ENCODE data around the gene CCDC57. TPM values are rescaled to one million over a fixed set of nuclear protein-coding genes. Genes with fewer than 3 reads are reported as not detected.

Gene CCDC57
- total RNA-seq, 1 experiment from 2014 or later = 31.0 TPM

- no peak overlapping the region for H3K4me3 Mint-ChIP-seq (ENCODE audit: unreplicated experiment)
- H3K27ac Mint-ChIP-seq (ENCODE audit: unreplicated experiment) = no peak overlapping the region
- Histone ChIP-seq H3K27me3 (replicated peaks; ENCODE audit: control insufficient read depth, insufficient read depth, low read length) (no peaks in the 10 kb centered on the region), H3K9me3 (no peaks in the 10 kb centered on the region), H3K4me3 (ENCODE audit: low read depth, low read length) (no peak overlapping the region), H3K36me3 (ENCODE audit: control insufficient read depth, insufficient read depth, low read length) (no peaks in the 10 kb centered on the region), H3K4me1 (no peaks in the 10 kb centered on the region)
- H3K27me3 Mint-ChIP-seq (ENCODE audit: insufficient read depth, unreplicated experiment) = no peaks in the 10 kb centered on the region
- peaks cover 26% of the 10 kb centered on the region for H3K36me3 Mint-ChIP-seq (ENCODE audit: insufficient read depth, unreplicated experiment)
- no peak for TF ChIP-seq CTCF (IDR thresholded peaks at IDR 0.05; ENCODE audit: insufficient read depth in 1 of 2, low read depth in 1 of 2, low read length in 1 of 2, severe bottlenecking in 1 of 2, unreplicated experiment in 1 of 2)
- DNase-seq = no peak
- BruUV-seq (replicated peaks) = no TSS peak
- ChIA-PET POLR2A (interaction anchor here (0.6 kb wide), 1 partner anchor 20 kb away, joined by 4 read pairs; no protein-coding TSS in a partner anchor), CTCF (no interaction called here)
- H3K4me1 Mint-ChIP-seq (ENCODE audit: low read depth, unreplicated experiment) = no peaks in the 10 kb centered on the region
- H3K9me3 Mint-ChIP-seq (ENCODE audit: unreplicated experiment) = no peaks in the 10 kb centered on the region
- intact Hi-C loops (cut with micrococcal nuclease; ENCODE audit: unreplicated experiment) = no loop called here
Observed at GRCh38 chr17:82164853-82165252, 47.8 kb downstream of the CCDC57 start.

GRCh38 chr17:82161216-82161615 is 51.4 kb downstream of the CCDC57 start:
- Histone ChIP-seq H3K9me3 (no peaks in the 10 kb centered on the region), H3K4me3 (ENCODE audit: low read depth, low read length) (no peak overlapping the region), H3K27me3 (replicated peaks; ENCODE audit: control insufficient read depth, insufficient read depth, low read length) (no peaks in the 10 kb centered on the region), H3K36me3 (ENCODE audit: control insufficient read depth, insufficient read depth, low read length) (no peaks in the 10 kb centered on the region), H3K4me1 (no peaks in the 10 kb centered on the region)
- no TSS peak for BruUV-seq (replicated peaks)
- no peak for DNase-seq
- H3K4me1 Mint-ChIP-seq (ENCODE audit: low read depth, unreplicated experiment) = no peaks in the 10 kb centered on the region
- CTCF ChIA-PET = no interaction called here
- peaks cover 17% of the 10 kb centered on the region for H3K36me3 Mint-ChIP-seq (ENCODE audit: insufficient read depth, unreplicated experiment)
- H3K27me3 Mint-ChIP-seq (ENCODE audit: insufficient read depth, unreplicated experiment) = no peaks in the 10 kb centered on the region
- no peak overlapping the region for H3K27ac Mint-ChIP-seq (ENCODE audit: unreplicated experiment)
- no peak overlapping the region for H3K4me3 Mint-ChIP-seq (ENCODE audit: unreplicated experiment)
- intact Hi-C loops (cut with micrococcal nuclease; ENCODE audit: unreplicated experiment) = no loop called here
- no peak for TF ChIP-seq CTCF (IDR thresholded peaks at IDR 0.05; ENCODE audit: insufficient read depth in 1 of 2, low read depth in 1 of 2, low read length in 1 of 2, severe bottlenecking in 1 of 2, unreplicated experiment in 1 of 2)
- POLR2A ChIA-PET = interaction anchor here (0.6 kb wide), 1 partner anchor 307 kb away, joined by 5 read pairs; no protein-coding TSS in a partner anchor
- H3K9me3 Mint-ChIP-seq (ENCODE audit: unreplicated experiment) = no peaks in the 10 kb centered on the region

GRCh38 chr17:82160075-82160474 is 52.6 kb downstream of the CCDC57 start:
- H3K9me3 ChIP-seq = no peaks in the 10 kb centered on the region
- H3K4me3 Mint-ChIP-seq (ENCODE audit: unreplicated experiment) = no peak overlapping the region
- BruUV-seq (replicated peaks) = no TSS peak
- intact Hi-C loops (cut with micrococcal nuclease; ENCODE audit: unreplicated experiment) = no loop called here
- peaks cover 12% of the 10 kb centered on the region for H3K36me3 Mint-ChIP-seq (ENCODE audit: insufficient read depth, unreplicated experiment)
- no peaks in the 10 kb centered on the region for H3K4me1 Mint-ChIP-seq (ENCODE audit: low read depth, unreplicated experiment)
- no peaks in the 10 kb centered on the region for H3K9me3 Mint-ChIP-seq (ENCODE audit: unreplicated experiment)
- CTCF ChIA-PET = no interaction called here
- H3K4me3 ChIP-seq (ENCODE audit: low read depth, low read length) = no peak overlapping the region
- H3K36me3 ChIP-seq (ENCODE audit: control insufficient read depth, insufficient read depth, low read length) = no peaks in the 10 kb centered on the region
- no peak for TF ChIP-seq CTCF (IDR thresholded peaks at IDR 0.05; ENCODE audit: insufficient read depth in 1 of 2, low read depth in 1 of 2, low read length in 1 of 2, severe bottlenecking in 1 of 2, unreplicated experiment in 1 of 2)
- no peak overlapping the region for H3K27ac Mint-ChIP-seq (ENCODE audit: unreplicated experiment)
- H3K27me3 Mint-ChIP-seq (ENCODE audit: insufficient read depth, unreplicated experiment) = no peaks in the 10 kb centered on the region
- H3K27me3 ChIP-seq (replicated peaks; ENCODE audit: control insufficient read depth, insufficient read depth, low read length) = no peaks in the 10 kb centered on the region
- POLR2A ChIA-PET = no interaction called here
- no peaks in the 10 kb centered on the region for H3K4me1 ChIP-seq
- DNase-seq = peak in 1 of 2 experiments; percentile 18
